WTC11 (cell line): Measurements from ENCODE around the gene MYLK. TPM values are rescaled to one million over a fixed set of nuclear protein-coding genes. Genes with fewer than 3 reads are reported as not detected.

Experiments
- ATAC-seq: fragments of 200-7000 bp; cut with Tn5 transposase; 2 replicates; pipeline ENCODE4 v1.10.0; 2021; ENCODE audit warnings: mild to moderate bottlenecking, moderate library complexity
- CTCF ChIA-PET: fragments of 300-600 bp; sonication (Branson Sonifier 250); formaldehyde crosslinking; loops from one replicate; lab custom pipeline; 2021; ENCODE audit warnings: antibody characterized with exemption; lab: Charles Lee
- POLR2A ChIA-PET: fragments of 350-600 bp; sonication (Branson Sonifier 250); formaldehyde crosslinking; loops from one replicate; lab custom pipeline; 2021; ENCODE audit warnings: antibody characterized with exemption; lab: Charles Lee
- DNase-seq: peaks from one replicate; pipeline ENCODE4 v3.0.0; 2021; ENCODE audit warnings: low spot score
- H3K27ac Mint-ChIP-seq: 2 replicates; pipeline ENCODE4 v1.8.0; 2021; ENCODE audit warnings: mixed read lengths
- H3K27me3 Mint-ChIP-seq: 2 replicates; pipeline ENCODE4 v1.8.0; 2021; ENCODE audit warnings: low read depth, mild to moderate bottlenecking, moderate library complexity, mixed read lengths
- H3K36me3 Mint-ChIP-seq: 2 replicates; pipeline ENCODE4 v1.8.0; 2021; ENCODE audit warnings: mixed read lengths
- H3K4me1 Mint-ChIP-seq: 2 replicates; pipeline ENCODE4 v1.8.0; 2022; ENCODE audit warnings: mixed read lengths
- H3K4me3 Mint-ChIP-seq: 2 replicates; pipeline ENCODE4 v1.8.0; 2021; ENCODE audit warnings: mild to moderate bottlenecking, moderate library complexity, mixed read lengths
- H3K9me3 Mint-ChIP-seq: 2 replicates; pipeline ENCODE4 v1.8.0; 2021; ENCODE audit warnings: mixed read lengths
- ARID4B ChIP-seq: sonication (generic); formaldehyde crosslinking; IDR thresholded peaks from 2 replicates; pipeline ENCODE4 v1.8.0; 2023; ENCODE audit warnings: missing genetic modification reagents, mild to moderate bottlenecking, borderline replicate concordance
- ATF1 ChIP-seq: sonication (generic); formaldehyde crosslinking; IDR thresholded peaks from 2 replicates; pipeline ENCODE4 v1.8.1; 2023; ENCODE audit warnings: mild to moderate bottlenecking, moderate library complexity, missing genetic modification reagents
- E2F5 ChIP-seq: sonication (generic); formaldehyde crosslinking; IDR thresholded peaks from 2 replicates; pipeline ENCODE4 v1.8.1; 2022; ENCODE audit warnings: mild to moderate bottlenecking, moderate library complexity, missing genetic modification reagents
- FOXP4 ChIP-seq: sonication (generic); formaldehyde crosslinking; IDR thresholded peaks from 2 replicates; pipeline ENCODE4 v1.8.0; 2022; ENCODE audit warnings: mild to moderate bottlenecking, missing genetic modification reagents
- GABPB1 ChIP-seq: sonication (generic); formaldehyde crosslinking; IDR thresholded peaks from 2 replicates; pipeline ENCODE4 v1.8.1; 2023; ENCODE audit warnings: mild to moderate bottlenecking, missing genetic modification reagents
- HMGXB4 ChIP-seq: sonication (generic); formaldehyde crosslinking; IDR thresholded peaks from 2 replicates; pipeline ENCODE4 v1.8.1; 2023; ENCODE audit warnings: mild to moderate bottlenecking, moderate library complexity, missing genetic modification reagents
- MXD4 ChIP-seq: fragments of 250-450 bp; sonication (Bioruptor Pico); IDR thresholded peaks from 2 replicates; pipeline ENCODE4 v1.8.0; 2021; ENCODE audit warnings: mild to moderate bottlenecking, moderate library complexity, borderline replicate concordance
- NFE2L1 ChIP-seq: sonication (generic); formaldehyde crosslinking; IDR thresholded peaks from 2 replicates; pipeline ENCODE4 v1.8.1; 2023; ENCODE audit warnings: missing genetic modification reagents
- NR1H2 ChIP-seq: sonication (generic); formaldehyde crosslinking; IDR thresholded peaks from 2 replicates; pipeline ENCODE4 v1.9.0; 2021; ENCODE audit warnings: mild to moderate bottlenecking, moderate library complexity, missing genetic modification reagents
- PRRX2 ChIP-seq: fragments of 250-450 bp; sonication (Bioruptor Pico); IDR thresholded peaks from 2 replicates; pipeline ENCODE4 v1.8.0; 2021; ENCODE audit warnings: mild to moderate bottlenecking
- SMAD4 ChIP-seq: sonication (generic); formaldehyde crosslinking; IDR thresholded peaks from 2 replicates; pipeline ENCODE4 v1.8.0; 2022; ENCODE audit warnings: mild to moderate bottlenecking, missing genetic modification reagents
- TP53 ChIP-seq: sonication (generic); formaldehyde crosslinking; IDR thresholded peaks from 2 replicates; pipeline ENCODE4 v1.8.1; 2023; ENCODE audit warnings: mild to moderate bottlenecking, missing genetic modification reagents
- USF2 ChIP-seq: sonication (generic); formaldehyde crosslinking; IDR thresholded peaks from 2 replicates; pipeline ENCODE4 v1.8.1; 2023; ENCODE audit warnings: mild to moderate bottlenecking, missing genetic modification reagents, moderate library complexity
- ZBTB21 ChIP-seq: sonication (generic); formaldehyde crosslinking; IDR thresholded peaks from 2 replicates; pipeline ENCODE4 v1.8.1; 2023; ENCODE audit warnings: mild to moderate bottlenecking, missing genetic modification reagents, borderline replicate concordance
- total RNA-seq: library from RNA; stranded (reverse); gene quantifications from 3 replicates; pipeline ENCODE4 v1.2.3, GENCODE V29; 2021
- TF ChIP-seq, protein P1 (sequence below): sonication (generic); formaldehyde crosslinking; IDR thresholded peaks from 2 replicates; pipeline ENCODE4 v1.8.1; 2023; ENCODE audit warnings: mild to moderate bottlenecking, missing genetic modification reagents
- TF ChIP-seq, protein P2 (sequence below): sonication (generic); formaldehyde crosslinking; IDR thresholded peaks from 2 replicates; pipeline ENCODE4 v1.8.0; 2023; ENCODE audit warnings: missing genetic modification reagents
- TF ChIP-seq, protein P3 (sequence below): fragments of 200-600 bp; IDR thresholded peaks from 2 replicates; pipeline ENCODE4 v1.8.0; 2022; ENCODE audit warnings: antibody characterized with exemption

The MYLK gene
- total RNA-seq, 1 experiment from 2014 or later, result 10.4 TPM

DNA sequence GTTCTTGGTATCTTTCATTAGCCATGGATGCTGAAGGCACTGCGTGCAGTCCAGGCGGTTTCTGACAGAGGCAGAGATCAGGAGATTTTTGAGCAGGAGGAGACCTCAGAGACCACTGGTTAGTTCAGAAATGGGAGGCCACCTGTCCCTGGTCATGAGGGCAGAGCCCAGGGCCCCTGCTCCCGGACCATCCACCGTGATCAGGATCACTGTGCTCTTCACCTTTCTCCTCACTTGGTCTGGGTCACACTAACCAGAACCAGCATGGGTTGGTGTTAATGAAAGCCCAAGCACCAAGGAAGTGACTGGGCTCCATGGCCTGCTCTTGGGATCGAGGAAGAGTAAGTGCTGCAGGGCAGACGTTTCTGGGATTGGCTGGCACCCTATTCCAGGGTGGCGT is 257.3 kb downstream of the MYLK start:
- peaks cover 14% of the 10 kb centered on the region for H3K4me1 Mint-ChIP-seq
- no peak overlapping the region for H3K27ac Mint-ChIP-seq
- ChIA-PET CTCF (no interaction called here), POLR2A (no interaction called here)
- TF ChIP-seq, protein P1, sequence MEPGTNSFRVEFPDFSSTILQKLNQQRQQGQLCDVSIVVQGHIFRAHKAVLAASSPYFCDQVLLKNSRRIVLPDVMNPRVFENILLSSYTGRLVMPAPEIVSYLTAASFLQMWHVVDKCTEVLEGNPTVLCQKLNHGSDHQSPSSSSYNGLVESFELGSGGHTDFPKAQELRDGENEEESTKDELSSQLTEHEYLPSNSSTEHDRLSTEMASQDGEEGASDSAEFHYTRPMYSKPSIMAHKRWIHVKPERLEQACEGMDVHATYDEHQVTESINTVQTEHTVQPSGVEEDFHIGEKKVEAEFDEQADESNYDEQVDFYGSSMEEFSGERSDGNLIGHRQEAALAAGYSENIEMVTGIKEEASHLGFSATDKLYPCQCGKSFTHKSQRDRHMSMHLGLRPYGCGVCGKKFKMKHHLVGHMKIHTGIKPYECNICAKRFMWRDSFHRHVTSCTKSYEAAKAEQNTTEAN, result no peak
- TF ChIP-seq HMGXB4 (CRISPR knock-in tag), result no peak
- no peak for TF ChIP-seq ATF1 (CRISPR knock-in tag)
- TF ChIP-seq, protein P2, sequence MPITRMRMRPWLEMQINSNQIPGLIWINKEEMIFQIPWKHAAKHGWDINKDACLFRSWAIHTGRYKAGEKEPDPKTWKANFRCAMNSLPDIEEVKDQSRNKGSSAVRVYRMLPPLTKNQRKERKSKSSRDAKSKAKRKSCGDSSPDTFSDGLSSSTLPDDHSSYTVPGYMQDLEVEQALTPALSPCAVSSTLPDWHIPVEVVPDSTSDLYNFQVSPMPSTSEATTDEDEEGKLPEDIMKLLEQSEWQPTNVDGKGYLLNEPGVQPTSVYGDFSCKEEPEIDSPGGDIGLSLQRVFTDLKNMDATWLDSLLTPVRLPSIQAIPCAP (CRISPR knock-in tag), result no peak
- no peak for TF ChIP-seq MXD4 (CRISPR knock-in tag)
- no peak for TF ChIP-seq PRRX2
- no peak for TF ChIP-seq ZBTB21 (CRISPR knock-in tag)
- TF ChIP-seq FOXP4 (CRISPR knock-in tag), result no peak
- TF ChIP-seq GABPB1 (CRISPR knock-in tag), result no peak
- no peak for TF ChIP-seq NFE2L1 (CRISPR knock-in tag)
- TF ChIP-seq, protein P3, sequence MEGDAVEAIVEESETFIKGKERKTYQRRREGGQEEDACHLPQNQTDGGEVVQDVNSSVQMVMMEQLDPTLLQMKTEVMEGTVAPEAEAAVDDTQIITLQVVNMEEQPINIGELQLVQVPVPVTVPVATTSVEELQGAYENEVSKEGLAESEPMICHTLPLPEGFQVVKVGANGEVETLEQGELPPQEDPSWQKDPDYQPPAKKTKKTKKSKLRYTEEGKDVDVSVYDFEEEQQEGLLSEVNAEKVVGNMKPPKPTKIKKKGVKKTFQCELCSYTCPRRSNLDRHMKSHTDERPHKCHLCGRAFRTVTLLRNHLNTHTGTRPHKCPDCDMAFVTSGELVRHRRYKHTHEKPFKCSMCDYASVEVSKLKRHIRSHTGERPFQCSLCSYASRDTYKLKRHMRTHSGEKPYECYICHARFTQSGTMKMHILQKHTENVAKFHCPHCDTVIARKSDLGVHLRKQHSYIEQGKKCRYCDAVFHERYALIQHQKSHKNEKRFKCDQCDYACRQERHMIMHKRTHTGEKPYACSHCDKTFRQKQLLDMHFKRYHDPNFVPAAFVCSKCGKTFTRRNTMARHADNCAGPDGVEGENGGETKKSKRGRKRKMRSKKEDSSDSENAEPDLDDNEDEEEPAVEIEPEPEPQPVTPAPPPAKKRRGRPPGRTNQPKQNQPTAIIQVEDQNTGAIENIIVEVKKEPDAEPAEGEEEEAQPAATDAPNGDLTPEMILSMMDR, result no peak
- no peak for TF ChIP-seq USF2 (CRISPR knock-in tag)
- TF ChIP-seq NR1H2 (CRISPR knock-in tag), result no peak
- TF ChIP-seq TP53 (CRISPR knock-in tag), result no peak
- TF ChIP-seq SMAD4 (CRISPR knock-in tag), result no peak
- no peak for TF ChIP-seq E2F5 (CRISPR knock-in tag)
- no peak for TF ChIP-seq ARID4B (CRISPR knock-in tag)
- peaks cover 3% of the 10 kb centered on the region; the same call in 1 of the 2 replicates for H3K9me3 Mint-ChIP-seq
- H3K36me3 Mint-ChIP-seq, result peaks cover 6% of the 10 kb centered on the region
- H3K27me3 Mint-ChIP-seq, result no peaks in the 10 kb centered on the region; the same call in 1 of the 2 replicates
- no peak for ATAC-seq
- DNase-seq, result no peak
- no peak overlapping the region for H3K4me3 Mint-ChIP-seq
